Erythroblast (primary cell): ENCODE measurements around the gene RGS14.

ENCODE experiments used
- GATA1 ChIP-seq: IDR thresholded peaks from 2 replicates; pipeline ENCODE4 v1.6.1; 2011; ENCODE audit warnings: low read depth, mild to moderate bottlenecking, control low read depth, low read length, moderate library complexity
- POLR2A ChIP-seq: IDR thresholded peaks from 2 replicates; pipeline ENCODE4 v1.6.1; 2011; ENCODE audit warnings: mild to moderate bottlenecking, low read length

GRCh38 chr5:177356746-177357145 lies 978 bp upstream of the RGS14 start:
- TF ChIP-seq POLR2A (no peak), GATA1 (no peak)
